HG03139 (cell line): ENCODE data around the gene CACNG4.

Experiments
- ATAC-seq: cut with Tn5 transposase; IDR thresholded peaks from one replicate; pipeline ENCODE4 v1.9.1; 2021; ENCODE audit not compliant: unreplicated experiment

Gene CACNG4

GRCh38 chr17:66944351-66945146 is 20.0 kb upstream of the CACNG4 start:
- no peak for ATAC-seq

GRCh38 chr17:66945147-66945835 is 19.2 kb upstream of the CACNG4 start:
- no peak for ATAC-seq

- ATAC-seq = no peak
Measured at GRCh38 chr17:66946251-66946650, 18.3 kb upstream of the CACNG4 start.

- no peak for ATAC-seq
Measured at GRCh38 chr17:66947311-66947710, 17.2 kb upstream of the CACNG4 start.

GRCh38 chr17:66948061-66948750 is 16.3 kb upstream of the CACNG4 start:
- ATAC-seq = no peak

GRCh38 chr17:66949501-66949900 is 15.0 kb upstream of the CACNG4 start:
- ATAC-seq = no peak

- ATAC-seq = no peak
Measured at GRCh38 chr17:66950325-66950724, 14.2 kb upstream of the CACNG4 start.

GRCh38 chr17:66950886-66951604 is 13.5 kb upstream of the CACNG4 start:
- no peak for ATAC-seq

GRCh38 chr17:66951605-66951953 is 12.9 kb upstream of the CACNG4 start:
- no peak for ATAC-seq

- no peak for ATAC-seq
Measured at GRCh38 chr17:66952031-66952524, 12.4 kb upstream of the CACNG4 start.

- no peak for ATAC-seq
Measured at GRCh38 chr17:66952681-66953629, 11.6 kb upstream of the CACNG4 start.

GRCh38 chr17:66953630-66954020 is 10.9 kb upstream of the CACNG4 start:
- no peak for ATAC-seq

- no peak for ATAC-seq
Measured at GRCh38 chr17:66954632-66955031, 9.9 kb upstream of the CACNG4 start.

- ATAC-seq = no peak
Measured at GRCh38 chr17:66955821-66956220, 8.7 kb upstream of the CACNG4 start.

- ATAC-seq = no peak
Measured at GRCh38 chr17:66956941-66957340, 7.6 kb upstream of the CACNG4 start.

GRCh38 chr17:66957343-66957742 is 7.2 kb upstream of the CACNG4 start:
- ATAC-seq = no peak

- no peak for ATAC-seq
Measured at GRCh38 chr17:66957951-66958579, 6.4 kb upstream of the CACNG4 start.

- no peak for ATAC-seq
Measured at GRCh38 chr17:66959641-66960375, 4.7 kb upstream of the CACNG4 start.

- ATAC-seq = no peak
Measured at GRCh38 chr17:66960613-66961012, 3.9 kb upstream of the CACNG4 start.
